ENCODE data around the gene EMP1.
"Not testable (repeated sequence)": the region's sequence is repeated elsewhere in the genome, so short reads cannot be mapped to it uniquely, and the experiment has no call there.

EMP1 gene

GRCh38 chr12:13256692-13257045, 60.1 kb downstream of the EMP1 start:
- H3K27ac ChIP-seq (ENCODE audit: poor library complexity, severe bottlenecking) = no peak overlapping the region
- TF ChIP-seq CTCF (IDR thresholded peaks at IDR 0.05; ENCODE audit: poor library complexity, severe bottlenecking) = no peak
- H3K4me1 ChIP-seq (ENCODE audit: insufficient read depth, poor library complexity, severe bottlenecking) = no peaks in the 10 kb centered on the region
- DNase-seq (ENCODE audit: low spot score) (no peak), ATAC-seq (ENCODE audit: low read depth) (no peak)
- H3K4me3 ChIP-seq (ENCODE audit: severe bottlenecking) = no peak overlapping the region
- no peaks in the 10 kb centered on the region for H3K36me3 ChIP-seq (ENCODE audit: low read depth)
- H3K27me3 ChIP-seq (ENCODE audit: insufficient read depth, poor library complexity, severe bottlenecking) = no peaks in the 10 kb centered on the region
- H3K9me3 ChIP-seq (ENCODE audit: severe bottlenecking) = no peaks in the 10 kb centered on the region

GRCh38 chr12:13257356-13257875, 60.9 kb downstream of the EMP1 start:
- H3K4me3 ChIP-seq (ENCODE audit: severe bottlenecking) = no peak overlapping the region
- no peaks in the 10 kb centered on the region for H3K9me3 ChIP-seq (ENCODE audit: severe bottlenecking)
- DNase-seq (ENCODE audit: low spot score) = no peak
- no peak overlapping the region for H3K27ac ChIP-seq (ENCODE audit: poor library complexity, severe bottlenecking)
- H3K4me1 ChIP-seq (ENCODE audit: insufficient read depth, poor library complexity, severe bottlenecking) = no peaks in the 10 kb centered on the region
- ATAC-seq (ENCODE audit: low read depth) = no peak
- H3K36me3 ChIP-seq (ENCODE audit: low read depth) = no peaks in the 10 kb centered on the region
- H3K27me3 ChIP-seq (ENCODE audit: insufficient read depth, poor library complexity, severe bottlenecking) = no peaks in the 10 kb centered on the region
- no peak for TF ChIP-seq CTCF (IDR thresholded peaks at IDR 0.05; ENCODE audit: poor library complexity, severe bottlenecking)

GRCh38 chr12:13258197-13258596, 61.7 kb downstream of the EMP1 start:
- no peaks in the 10 kb centered on the region for H3K27me3 ChIP-seq (ENCODE audit: insufficient read depth, poor library complexity, severe bottlenecking)
- H3K4me3 ChIP-seq (ENCODE audit: severe bottlenecking) = no peak overlapping the region
- ATAC-seq (ENCODE audit: low read depth) (no peak), DNase-seq (ENCODE audit: low spot score) (no peak)
- H3K36me3 ChIP-seq (ENCODE audit: low read depth) = no peaks in the 10 kb centered on the region
- H3K27ac ChIP-seq (ENCODE audit: poor library complexity, severe bottlenecking) = no peak overlapping the region
- TF ChIP-seq CTCF (IDR thresholded peaks at IDR 0.05; ENCODE audit: poor library complexity, severe bottlenecking) = no peak
- no peaks in the 10 kb centered on the region for H3K4me1 ChIP-seq (ENCODE audit: insufficient read depth, poor library complexity, severe bottlenecking)
- H3K9me3 ChIP-seq (ENCODE audit: severe bottlenecking) = no peaks in the 10 kb centered on the region

GRCh38 chr12:13258717-13259119, 62.2 kb downstream of the EMP1 start:
- DNase-seq (ENCODE audit: low spot score) (no peak), ATAC-seq (ENCODE audit: low read depth) (no peak)
- no peak overlapping the region for H3K4me3 ChIP-seq (ENCODE audit: severe bottlenecking)
- no peaks in the 10 kb centered on the region for H3K4me1 ChIP-seq (ENCODE audit: insufficient read depth, poor library complexity, severe bottlenecking)
- no peaks in the 10 kb centered on the region for H3K36me3 ChIP-seq (ENCODE audit: low read depth)
- H3K27me3 ChIP-seq (ENCODE audit: insufficient read depth, poor library complexity, severe bottlenecking) = no peaks in the 10 kb centered on the region
- no peaks in the 10 kb centered on the region for H3K9me3 ChIP-seq (ENCODE audit: severe bottlenecking)
- H3K27ac ChIP-seq (ENCODE audit: poor library complexity, severe bottlenecking) = no peak overlapping the region
- no peak for TF ChIP-seq CTCF (IDR thresholded peaks at IDR 0.05; ENCODE audit: poor library complexity, severe bottlenecking)

GRCh38 chr12:13259625-13260024, 63.1 kb downstream of the EMP1 start:
- DNase-seq (ENCODE audit: low spot score); H3K27me3 ChIP-seq (ENCODE audit: insufficient read depth, poor library complexity, severe bottlenecking); ATAC-seq (ENCODE audit: low read depth); H3K27ac ChIP-seq (ENCODE audit: poor library complexity, severe bottlenecking); H3K4me3 ChIP-seq (ENCODE audit: severe bottlenecking); H3K4me1 ChIP-seq (ENCODE audit: insufficient read depth, poor library complexity, severe bottlenecking); H3K36me3 ChIP-seq (ENCODE audit: low read depth); H3K9me3 ChIP-seq (ENCODE audit: severe bottlenecking): not testable (repeated sequence)

- not testable (repeated sequence) for H3K9me3 ChIP-seq (ENCODE audit: severe bottlenecking); H3K4me1 ChIP-seq (ENCODE audit: insufficient read depth, poor library complexity, severe bottlenecking); H3K27me3 ChIP-seq (ENCODE audit: insufficient read depth, poor library complexity, severe bottlenecking); H3K36me3 ChIP-seq (ENCODE audit: low read depth); DNase-seq (ENCODE audit: low spot score); H3K27ac ChIP-seq (ENCODE audit: poor library complexity, severe bottlenecking); ATAC-seq (ENCODE audit: low read depth); H3K4me3 ChIP-seq (ENCODE audit: severe bottlenecking)
Measured at GRCh38 chr12:13267826-13268225, 71.3 kb downstream of the EMP1 start.

All from RWPE2 (cell line).